GM12892 (cell line): ENCODE data around the gene C5.

Experiments used
- POLR2A ChIP-seq: IDR thresholded peaks from 2 replicates; pipeline ENCODE4 v1.6.1; 2011; ENCODE audit warnings: low read depth, low read length, control low read depth
- POLR2AphosphoS5 ChIP-seq: IDR thresholded peaks from 2 replicates; pipeline ENCODE4 v1.6.1; 2011; ENCODE audit warnings: low read depth, low read length, control low read depth
- TAF1 ChIP-seq: IDR thresholded peaks from 2 replicates; pipeline ENCODE4 v1.6.1; 2011; ENCODE audit warnings: low read depth, mild to moderate bottlenecking, control low read depth, low read length, borderline replicate concordance

GRCh38 chr9:120983259-120983837, 66.7 kb downstream of the C5 start:
- TF ChIP-seq POLR2A (no peak), POLR2AphosphoS5 (no peak), TAF1 (no peak)
